A673 (cell line): ENCODE data around the gene DKK2.

Source experiments
- CTCF ChIP-seq: fragments of 300-800, 200-600 bp; sonication (generic); conservative IDR thresholded peaks from 2 replicates; pipeline ENCODE4 v1.5.1; 2017; ENCODE audit warnings: low read depth, mild to moderate bottlenecking, antibody characterized with exemption, low read length, moderate library complexity, mixed read lengths
- EZH2 ChIP-seq: fragments of 200-600 bp; sonication (generic); IDR thresholded peaks from 2 replicates; pipeline ENCODE4 v1.6.1; 2017; ENCODE audit warnings: borderline replicate concordance, low read depth, mild to moderate bottlenecking, mixed read lengths, antibody characterized with exemption, low read length; ENCODE audit not compliant: poor library complexity, severe bottlenecking

- TF ChIP-seq CTCF (no peak), EZH2 (no peak)
Measured at GRCh38 chr4:106985830-106986229, 50.3 kb downstream of the DKK2 start.
